GM19240 (cell line): ENCODE measurements around the gene CLCN6.

Source experiments
- DNase-seq: peaks from one replicate; pipeline ENCODE4 v3.0.0; 2011; ENCODE audit warnings: low spot score; ENCODE audit not compliant: insufficient read length

The CLCN6 gene

GRCh38 chr1:11823366-11824137, 17.6 kb downstream of the CLCN6 start:
- no peak for DNase-seq

GRCh38 chr1:11825131-11825530, 19.1 kb downstream of the CLCN6 start:
- no peak for DNase-seq

GRCh38 chr1:11826946-11827345, 21.0 kb downstream of the CLCN6 start:
- no peak for DNase-seq

DNA sequence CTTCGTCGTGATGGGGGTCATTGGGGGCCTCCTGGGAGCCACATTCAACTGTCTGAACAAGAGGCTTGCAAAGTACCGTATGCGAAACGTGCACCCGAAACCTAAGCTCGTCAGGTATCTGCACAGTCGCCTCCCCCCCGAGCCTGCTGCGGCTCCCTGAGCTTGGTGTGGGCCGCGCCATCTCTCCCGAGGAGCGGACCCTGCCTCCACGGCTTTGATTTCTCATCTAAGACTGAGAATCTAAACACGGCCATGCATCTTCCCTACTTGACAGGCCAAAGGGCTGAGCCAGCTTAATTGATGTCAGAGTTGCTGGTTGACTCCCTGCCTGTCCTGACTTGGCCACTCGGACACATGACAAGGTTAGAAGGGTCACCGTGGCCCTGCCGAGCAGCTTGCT, 22.5 kb downstream of the CLCN6 start:
- DNase-seq: no peak

- DNase-seq: no peak
Measured at GRCh38 chr1:11831945-11832725, 26.1 kb downstream of the CLCN6 start.

GRCh38 chr1:11833497-11833896, 27.5 kb downstream of the CLCN6 start:
- DNase-seq: no peak

DNA sequence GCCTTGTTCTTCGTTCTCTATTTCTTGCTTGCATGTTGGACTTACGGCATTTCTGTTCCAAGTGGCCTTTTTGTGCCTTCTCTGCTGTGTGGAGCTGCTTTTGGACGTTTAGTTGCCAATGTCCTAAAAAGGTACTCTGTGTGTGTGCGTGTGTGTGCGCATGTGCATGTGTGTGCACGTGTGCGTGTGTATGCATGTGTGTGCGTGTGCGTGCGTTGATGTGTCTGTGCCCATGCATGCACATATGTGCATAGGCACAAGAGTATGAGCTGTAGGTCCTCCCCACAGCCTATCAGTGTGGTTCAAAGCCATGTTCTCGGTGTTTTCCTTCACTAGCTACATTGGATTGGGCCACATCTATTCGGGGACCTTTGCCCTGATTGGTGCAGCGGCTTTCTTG, 27.9 kb downstream of the CLCN6 start:
- DNase-seq: no peak

DNA sequence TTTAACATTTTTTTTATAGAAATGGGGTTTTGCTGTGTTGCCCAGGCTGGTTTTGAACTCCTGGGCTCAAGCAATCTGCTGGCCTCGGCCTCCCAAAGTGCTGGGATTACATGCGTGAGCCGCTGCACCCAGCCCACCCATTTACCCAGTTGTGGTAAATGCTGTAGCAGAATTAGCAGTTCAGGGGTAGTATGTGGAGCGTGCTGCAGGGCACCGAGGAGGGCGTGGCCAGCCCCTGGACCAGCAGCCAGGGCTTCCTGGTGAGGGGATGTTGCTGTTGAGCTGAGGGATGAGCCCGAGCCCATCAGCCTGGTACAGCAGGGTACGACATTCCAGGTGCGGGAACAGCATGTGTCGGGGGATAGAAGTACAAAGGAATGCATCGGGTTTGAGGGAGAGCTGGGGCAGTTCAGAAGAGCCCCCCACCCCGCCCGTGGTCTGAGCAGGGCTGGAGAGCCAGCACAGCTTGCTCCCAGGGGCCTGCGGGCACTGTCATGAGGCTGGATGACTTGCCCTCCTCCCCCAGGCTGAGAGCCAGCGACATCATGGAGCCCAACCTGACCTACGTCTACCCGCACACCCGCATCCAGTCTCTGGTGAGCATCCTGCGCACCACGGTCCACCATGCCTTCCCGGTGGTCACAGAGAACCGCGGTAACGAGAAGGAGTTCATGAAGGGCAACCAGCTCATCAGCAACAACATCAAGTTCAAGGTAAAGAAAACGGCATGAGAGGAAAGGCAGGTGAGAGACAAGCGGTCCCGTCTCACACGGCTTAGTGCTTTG, 29.6 kb downstream of the CLCN6 start:
- no peak for DNase-seq

- no peak for DNase-seq
Measured at GRCh38 chr1:11836955-11837766, 31.2 kb downstream of the CLCN6 start.

DNA sequence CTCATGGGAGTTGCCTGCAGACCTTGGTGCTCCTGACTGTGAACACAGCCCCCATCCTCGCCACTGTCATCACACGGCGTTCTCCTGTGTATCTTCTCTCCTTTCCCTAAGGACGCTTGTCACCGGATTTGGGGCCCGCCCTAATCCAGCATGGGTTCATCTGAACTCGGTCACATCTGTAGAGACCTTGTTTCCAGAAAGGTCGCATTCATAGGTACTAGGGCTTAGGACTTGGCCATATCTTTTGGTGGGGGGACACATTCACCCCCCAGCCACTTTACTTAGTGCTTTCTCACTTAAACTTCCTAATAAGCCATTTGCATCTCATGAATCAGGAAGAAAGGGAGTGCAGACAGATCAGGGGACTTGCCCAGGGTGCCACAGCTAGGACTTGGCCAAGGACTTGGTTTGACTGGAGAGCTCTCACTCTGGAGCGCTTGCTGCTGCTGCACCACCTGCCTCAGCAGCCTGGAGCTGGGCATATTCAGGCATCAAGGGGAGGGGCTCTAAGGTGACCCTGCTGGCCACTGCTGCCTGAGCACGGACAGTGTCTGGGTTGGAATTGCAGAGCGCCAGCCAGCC, 31.9 kb downstream of the CLCN6 start:
- DNase-seq: no peak

- peak; percentile 87 for DNase-seq
Measured at GRCh38 chr1:11838349-11839272, 32.6 kb downstream of the CLCN6 start.

GRCh38 chr1:11839727-11840705, 34.0 kb downstream of the CLCN6 start:
- DNase-seq: no peak

- no peak for DNase-seq
Measured at GRCh38 chr1:11841245-11842153, 35.5 kb downstream of the CLCN6 start.

- no peak for DNase-seq
Measured at GRCh38 chr1:11842154-11843041, 36.4 kb downstream of the CLCN6 start.

GRCh38 chr1:11845641-11846335, 39.8 kb downstream of the CLCN6 start:
- DNase-seq: no peak
